GM18519 (cell line): ENCODE measurements around the gene TMPRSS11F.
"Not testable (repeated sequence)": the region's sequence is repeated elsewhere in the genome, so short reads cannot be mapped to it uniquely, and the experiment has no call there.

ENCODE experiments used
- ATAC-seq: cut with Tn5 transposase; IDR thresholded peaks from one replicate; pipeline ENCODE4 v1.9.1; 2021; ENCODE audit warnings: mild to moderate bottlenecking, moderate library complexity; ENCODE audit not compliant: unreplicated experiment, low FRiP score

Gene TMPRSS11F

GRCh38 chr4:68129793-68130192, at the start of gene TMPRSS11F:
Gene TMPRSS11F (minus strand): TSS chr4:68129869. CDS start chr4:68129820, 49 bp downstream.
- no peak for ATAC-seq

GRCh38 chr4:68176904-68177303, 47.2 kb upstream of the TMPRSS11F start:
- no peak for ATAC-seq

- ATAC-seq, result no peak
Measured at GRCh38 chr4:68176500-68176899, 46.8 kb upstream of the TMPRSS11F start.

GRCh38 chr4:68175562-68176155, 46.0 kb upstream of the TMPRSS11F start:
- peak; percentile 86 for ATAC-seq

- not testable (repeated sequence) for ATAC-seq
Measured at GRCh38 chr4:68174389-68174788, 44.7 kb upstream of the TMPRSS11F start.

GRCh38 chr4:68172147-68172546, 42.5 kb upstream of the TMPRSS11F start:
- not testable (repeated sequence) for ATAC-seq

- ATAC-seq, result no peak
Measured at GRCh38 chr4:68167706-68168105, 38.0 kb upstream of the TMPRSS11F start.

GRCh38 chr4:68167166-68167565, 37.5 kb upstream of the TMPRSS11F start:
- no peak for ATAC-seq

GRCh38 chr4:68163754-68164153, 34.1 kb upstream of the TMPRSS11F start:
- ATAC-seq, result no peak

GRCh38 chr4:68162196-68162595, 32.5 kb upstream of the TMPRSS11F start:
- no peak for ATAC-seq

GRCh38 chr4:68152411-68152810, 22.7 kb upstream of the TMPRSS11F start:
- ATAC-seq, result no peak

GRCh38 chr4:68148800-68149685, 19.4 kb upstream of the TMPRSS11F start:
- no peak for ATAC-seq

GRCh38 chr4:68147079-68147478, 17.4 kb upstream of the TMPRSS11F start:
- no peak for ATAC-seq

- no peak for ATAC-seq
Measured at GRCh38 chr4:68145261-68145660, 15.6 kb upstream of the TMPRSS11F start.

GRCh38 chr4:68141852-68142251, 12.2 kb upstream of the TMPRSS11F start:
- ATAC-seq, result no peak

- no peak for ATAC-seq
Measured at GRCh38 chr4:68132342-68132741, 2.7 kb upstream of the TMPRSS11F start.

GRCh38 chr4:68124262-68124661, 5.4 kb downstream of the TMPRSS11F start:
- no peak for ATAC-seq

GRCh38 chr4:68123525-68123924, 6.1 kb downstream of the TMPRSS11F start:
- no peak for ATAC-seq

- no peak for ATAC-seq
Measured at GRCh38 chr4:68119921-68120320, 9.7 kb downstream of the TMPRSS11F start.

- no peak for ATAC-seq
Measured at GRCh38 chr4:68110441-68110840, 19.2 kb downstream of the TMPRSS11F start.

GRCh38 chr4:68109868-68110267, 19.8 kb downstream of the TMPRSS11F start:
- ATAC-seq, result no peak

GRCh38 chr4:68082758-68083157, 46.9 kb downstream of the TMPRSS11F start:
- no peak for ATAC-seq
